GM23338 (cell line): ENCODE measurements around the gene PRDX6. TPM values are rescaled to one million over a fixed set of nuclear protein-coding genes. Genes with fewer than 3 reads are reported as not detected.

Experiments used
- ATAC-seq: fragments of 200-7000 bp; cut with Tn5 transposase; 3 replicates; pipeline ENCODE4 v1.9.1; 2020
- DNase-seq: peaks from one replicate; pipeline ENCODE4 v3.0.0-alpha.2; 2015; ENCODE audit warnings: low spot score
- H2AFZ ChIP-seq: fragments of 200-600 bp; sonication (generic); 2 replicates; pipeline ENCODE4 v1.8.0; 2016; ENCODE audit warnings: antibody characterized with exemption, mild to moderate bottlenecking, moderate library complexity
- H3F3A ChIP-seq: fragments of 200-600 bp; sonication (generic); replicated peaks from 2 replicates; pipeline ENCODE4 v1.8.0; 2017; ENCODE audit warnings: antibody characterized with exemption, mixed run types, low read depth
- H3K27ac ChIP-seq: fragments of 200-600 bp; sonication (generic); 2 replicates; pipeline ENCODE4 v1.6.1; 2016; ENCODE audit warnings: low read depth
- H3K27me3 ChIP-seq: fragments of 200-600 bp; sonication (generic); 2 replicates; pipeline ENCODE4 v1.8.0; 2016; ENCODE audit warnings: mild to moderate bottlenecking, mixed run types, moderate library complexity; ENCODE audit not compliant: insufficient read depth
- H3K36me3 ChIP-seq: fragments of 200-600 bp; sonication (generic); 2 replicates; pipeline ENCODE4 v1.8.0; 2016; ENCODE audit warnings: mild to moderate bottlenecking; ENCODE audit not compliant: insufficient read depth
- H3K4me1 ChIP-seq: fragments of 200-600 bp; sonication (generic); 2 replicates; pipeline ENCODE4 v1.8.0; 2016; ENCODE audit warnings: mild to moderate bottlenecking, moderate library complexity; ENCODE audit not compliant: insufficient read depth
- H3K4me2 ChIP-seq: fragments of 200-600 bp; sonication (generic); 2 replicates; pipeline ENCODE4 v1.7.1; 2017; ENCODE audit warnings: mixed run types
- H3K4me3 ChIP-seq: fragments of 200-600 bp; sonication (generic); 2 replicates; pipeline ENCODE4 v1.6.1; 2016; ENCODE audit warnings: mixed run types
- H3K79me2 ChIP-seq: fragments of 200-600 bp; sonication (generic); replicated peaks from 2 replicates; pipeline ENCODE4 v1.8.0; 2017; ENCODE audit warnings: mild to moderate bottlenecking; ENCODE audit not compliant: insufficient read depth
- H3K9me2 ChIP-seq: fragments of 200-600 bp; sonication (generic); 2 replicates; pipeline ENCODE4 v1.8.0; 2017; ENCODE audit not compliant: insufficient read depth
- H4K20me1 ChIP-seq: fragments of 200-600 bp; sonication (generic); replicated peaks from 2 replicates; pipeline ENCODE4 v1.8.0; 2017; ENCODE audit warnings: mild to moderate bottlenecking; ENCODE audit not compliant: insufficient read depth
- H3K27ac Mint-ChIP-seq: 2 replicates; pipeline ENCODE4 v1.8.0; 2020; ENCODE audit warnings: inconsistent platforms, mild to moderate bottlenecking, moderate library complexity, mixed read lengths
- H3K27me3 Mint-ChIP-seq: 3 replicates; pipeline ENCODE4 v1.8.0; 2022; ENCODE audit warnings: low read depth, mild to moderate bottlenecking, moderate library complexity, mixed read lengths, inconsistent platforms; ENCODE audit not compliant: insufficient read depth, poor library complexity
- H3K36me3 Mint-ChIP-seq: 3 replicates; pipeline ENCODE4 v1.8.0; 2021; ENCODE audit warnings: low read depth, mild to moderate bottlenecking, inconsistent platforms, moderate library complexity, mixed read lengths
- H3K4me1 Mint-ChIP-seq: 3 replicates; pipeline ENCODE4 v1.8.0; 2020; ENCODE audit warnings: mild to moderate bottlenecking, inconsistent platforms, mixed read lengths
- H3K4me3 Mint-ChIP-seq: 3 replicates; pipeline ENCODE4 v1.8.0; 2021; ENCODE audit warnings: moderate library complexity, mild to moderate bottlenecking, inconsistent platforms, mixed read lengths
- H3K9me3 Mint-ChIP-seq: 3 replicates; pipeline ENCODE4 v1.8.0; 2020; ENCODE audit warnings: moderate library complexity, mild to moderate bottlenecking, inconsistent platforms, mixed read lengths
- CREB1 ChIP-seq: fragments of 250-450 bp; sonication (Bioruptor Pico); IDR thresholded peaks from 2 replicates; pipeline ENCODE4 v1.5.0; 2020; ENCODE audit warnings: low read depth, mild to moderate bottlenecking, moderate library complexity
- CTCF ChIP-seq, 2 experiments: fragments of 200-600 bp in 1 of 2; sonication (generic) in 1 of 2; conservative IDR thresholded peaks; 2 replicates each; pipeline versions ENCODE4 v1.5.1 to v1.6.1; 2016 to 2017; ENCODE audit warnings: antibody characterized with exemption in 2 of 2, low read depth in 2 of 2, mild to moderate bottlenecking in 2 of 2, moderate library complexity in 1 of 2
- ETS1 ChIP-seq: IDR thresholded peaks from 2 replicates; pipeline ENCODE4 v1.6.1; 2016; ENCODE audit warnings: antibody characterized with exemption
- EZH2 ChIP-seq: fragments of 200-600 bp; sonication (generic); IDR thresholded peaks from one replicate; pipeline ENCODE4 v1.8.0; 2017; ENCODE audit warnings: antibody characterized with exemption, mild to moderate bottlenecking, low read depth; ENCODE audit not compliant: unreplicated experiment
- EZH2phosphoT487 ChIP-seq: fragments of 200-600 bp; sonication (generic); IDR thresholded peaks from one replicate; pipeline ENCODE4 v1.8.1; 2018; ENCODE audit warnings: antibody characterized with exemption; ENCODE audit not compliant: unreplicated experiment
- JUNB ChIP-seq: IDR thresholded peaks from one replicate; pipeline ENCODE4 v1.6.1; 2016; ENCODE audit warnings: antibody characterized with exemption; ENCODE audit not compliant: unreplicated experiment
- NANOG ChIP-seq: IDR thresholded peaks from 2 replicates; pipeline ENCODE4 v1.6.1; 2016; ENCODE audit warnings: antibody characterized with exemption, borderline replicate concordance
- POLR2AphosphoS5 ChIP-seq: IDR thresholded peaks from 2 replicates; pipeline ENCODE4 v1.6.1; 2016; ENCODE audit warnings: antibody characterized with exemption, low read depth
- REST ChIP-seq: IDR thresholded peaks from one replicate; pipeline ENCODE4 v1.6.1; 2018; ENCODE audit warnings: antibody characterized with exemption; ENCODE audit not compliant: unreplicated experiment
- STAT1 ChIP-seq: IDR thresholded peaks from one replicate; pipeline ENCODE4 v1.6.1; 2016; ENCODE audit warnings: antibody characterized with exemption; ENCODE audit not compliant: unreplicated experiment
- ZNF114 ChIP-seq: fragments of 250-450 bp; sonication (Bioruptor Pico); IDR thresholded peaks from 2 replicates; pipeline ENCODE4 v1.5.0; 2020; ENCODE audit warnings: mild to moderate bottlenecking, moderate library complexity
- ZNF331 ChIP-seq: fragments of 250-450 bp; sonication (Bioruptor Pico); IDR thresholded peaks from 2 replicates; pipeline ENCODE4 v1.5.0; 2020; ENCODE audit warnings: low read depth, mild to moderate bottlenecking, moderate library complexity
- polyA plus RNA-seq: library from polyadenylated mRNA; unstranded; fragments of >200 nt; fragmentation: Nextera tagmentation; extraction: Ambion mirVana; gene quantifications from 2 replicates; pipeline ENCODE4 v1.2.1, GENCODE V29; 2016
- total RNA-seq: library from RNA; depleted of rRNA; stranded (reverse); fragments of >200 nt; shearing (Covaris generic); gene quantifications from 2 replicates; pipeline ENCODE4 v1.2.3, GENCODE V29; 2014
- TF ChIP-seq, protein P1 (sequence below): fragments of 250-450 bp; sonication (Bioruptor Pico); IDR thresholded peaks from 2 replicates; pipeline ENCODE4 v1.5.0; 2020; ENCODE audit warnings: mild to moderate bottlenecking, moderate library complexity

PRDX6 gene
- total and polyA plus RNA-seq, 2 experiments from 2014 or later: 516 to 746 TPM

DNA sequence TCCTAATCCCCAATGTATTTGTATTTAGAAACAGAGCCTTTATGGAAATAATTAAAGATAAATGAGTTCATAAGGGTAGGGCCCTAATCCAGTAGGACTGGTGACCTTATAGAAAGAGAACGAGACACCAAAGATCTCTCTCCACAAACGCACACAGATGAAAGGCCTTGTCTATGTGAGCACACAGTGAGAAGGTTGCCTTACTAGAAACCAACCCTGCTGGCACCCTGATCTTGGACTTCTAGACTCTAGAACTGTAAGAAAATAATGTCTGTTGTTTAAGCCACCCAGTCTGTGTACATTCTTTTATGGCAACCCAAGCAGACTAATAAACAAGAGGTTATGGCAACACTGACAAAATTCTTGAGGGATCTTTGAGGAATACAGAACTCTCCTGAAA lies 44.8 kb upstream of the PRDX6 start:
- Histone ChIP-seq H3F3A (no peaks in the 10 kb centered on the region), H4K20me1 (no peaks in the 10 kb centered on the region), H2AFZ (no peak overlapping the region), H3K4me1 (peaks cover 24% of the 10 kb centered on the region), H3K79me2 (no peaks in the 10 kb centered on the region), H3K4me2 (no peak overlapping the region), H3K27me3 (no peaks in the 10 kb centered on the region), H3K36me3 (no peaks in the 10 kb centered on the region), H3K27ac (no peak overlapping the region), H3K9me2 (no peaks in the 10 kb centered on the region), H3K4me3 (no peak overlapping the region)
- H3K36me3 Mint-ChIP-seq: peaks cover 2% of the 10 kb centered on the region; the same call in 1 of the 3 replicates
- no peak for TF ChIP-seq ETS1
- TF ChIP-seq CTCF (conservative IDR thresholded peaks at IDR 0.05; ENCODE audit: low read depth in 2 of 2): no peak
- no peak for TF ChIP-seq EZH2phosphoT487
- no peak for TF ChIP-seq NANOG
- no peak for TF ChIP-seq ZNF114 (CRISPR knock-in tag)
- TF ChIP-seq EZH2: no peak
- TF ChIP-seq REST: no peak
- no peak for TF ChIP-seq CREB1
- no peak for TF ChIP-seq ZNF331
- TF ChIP-seq, protein P1, sequence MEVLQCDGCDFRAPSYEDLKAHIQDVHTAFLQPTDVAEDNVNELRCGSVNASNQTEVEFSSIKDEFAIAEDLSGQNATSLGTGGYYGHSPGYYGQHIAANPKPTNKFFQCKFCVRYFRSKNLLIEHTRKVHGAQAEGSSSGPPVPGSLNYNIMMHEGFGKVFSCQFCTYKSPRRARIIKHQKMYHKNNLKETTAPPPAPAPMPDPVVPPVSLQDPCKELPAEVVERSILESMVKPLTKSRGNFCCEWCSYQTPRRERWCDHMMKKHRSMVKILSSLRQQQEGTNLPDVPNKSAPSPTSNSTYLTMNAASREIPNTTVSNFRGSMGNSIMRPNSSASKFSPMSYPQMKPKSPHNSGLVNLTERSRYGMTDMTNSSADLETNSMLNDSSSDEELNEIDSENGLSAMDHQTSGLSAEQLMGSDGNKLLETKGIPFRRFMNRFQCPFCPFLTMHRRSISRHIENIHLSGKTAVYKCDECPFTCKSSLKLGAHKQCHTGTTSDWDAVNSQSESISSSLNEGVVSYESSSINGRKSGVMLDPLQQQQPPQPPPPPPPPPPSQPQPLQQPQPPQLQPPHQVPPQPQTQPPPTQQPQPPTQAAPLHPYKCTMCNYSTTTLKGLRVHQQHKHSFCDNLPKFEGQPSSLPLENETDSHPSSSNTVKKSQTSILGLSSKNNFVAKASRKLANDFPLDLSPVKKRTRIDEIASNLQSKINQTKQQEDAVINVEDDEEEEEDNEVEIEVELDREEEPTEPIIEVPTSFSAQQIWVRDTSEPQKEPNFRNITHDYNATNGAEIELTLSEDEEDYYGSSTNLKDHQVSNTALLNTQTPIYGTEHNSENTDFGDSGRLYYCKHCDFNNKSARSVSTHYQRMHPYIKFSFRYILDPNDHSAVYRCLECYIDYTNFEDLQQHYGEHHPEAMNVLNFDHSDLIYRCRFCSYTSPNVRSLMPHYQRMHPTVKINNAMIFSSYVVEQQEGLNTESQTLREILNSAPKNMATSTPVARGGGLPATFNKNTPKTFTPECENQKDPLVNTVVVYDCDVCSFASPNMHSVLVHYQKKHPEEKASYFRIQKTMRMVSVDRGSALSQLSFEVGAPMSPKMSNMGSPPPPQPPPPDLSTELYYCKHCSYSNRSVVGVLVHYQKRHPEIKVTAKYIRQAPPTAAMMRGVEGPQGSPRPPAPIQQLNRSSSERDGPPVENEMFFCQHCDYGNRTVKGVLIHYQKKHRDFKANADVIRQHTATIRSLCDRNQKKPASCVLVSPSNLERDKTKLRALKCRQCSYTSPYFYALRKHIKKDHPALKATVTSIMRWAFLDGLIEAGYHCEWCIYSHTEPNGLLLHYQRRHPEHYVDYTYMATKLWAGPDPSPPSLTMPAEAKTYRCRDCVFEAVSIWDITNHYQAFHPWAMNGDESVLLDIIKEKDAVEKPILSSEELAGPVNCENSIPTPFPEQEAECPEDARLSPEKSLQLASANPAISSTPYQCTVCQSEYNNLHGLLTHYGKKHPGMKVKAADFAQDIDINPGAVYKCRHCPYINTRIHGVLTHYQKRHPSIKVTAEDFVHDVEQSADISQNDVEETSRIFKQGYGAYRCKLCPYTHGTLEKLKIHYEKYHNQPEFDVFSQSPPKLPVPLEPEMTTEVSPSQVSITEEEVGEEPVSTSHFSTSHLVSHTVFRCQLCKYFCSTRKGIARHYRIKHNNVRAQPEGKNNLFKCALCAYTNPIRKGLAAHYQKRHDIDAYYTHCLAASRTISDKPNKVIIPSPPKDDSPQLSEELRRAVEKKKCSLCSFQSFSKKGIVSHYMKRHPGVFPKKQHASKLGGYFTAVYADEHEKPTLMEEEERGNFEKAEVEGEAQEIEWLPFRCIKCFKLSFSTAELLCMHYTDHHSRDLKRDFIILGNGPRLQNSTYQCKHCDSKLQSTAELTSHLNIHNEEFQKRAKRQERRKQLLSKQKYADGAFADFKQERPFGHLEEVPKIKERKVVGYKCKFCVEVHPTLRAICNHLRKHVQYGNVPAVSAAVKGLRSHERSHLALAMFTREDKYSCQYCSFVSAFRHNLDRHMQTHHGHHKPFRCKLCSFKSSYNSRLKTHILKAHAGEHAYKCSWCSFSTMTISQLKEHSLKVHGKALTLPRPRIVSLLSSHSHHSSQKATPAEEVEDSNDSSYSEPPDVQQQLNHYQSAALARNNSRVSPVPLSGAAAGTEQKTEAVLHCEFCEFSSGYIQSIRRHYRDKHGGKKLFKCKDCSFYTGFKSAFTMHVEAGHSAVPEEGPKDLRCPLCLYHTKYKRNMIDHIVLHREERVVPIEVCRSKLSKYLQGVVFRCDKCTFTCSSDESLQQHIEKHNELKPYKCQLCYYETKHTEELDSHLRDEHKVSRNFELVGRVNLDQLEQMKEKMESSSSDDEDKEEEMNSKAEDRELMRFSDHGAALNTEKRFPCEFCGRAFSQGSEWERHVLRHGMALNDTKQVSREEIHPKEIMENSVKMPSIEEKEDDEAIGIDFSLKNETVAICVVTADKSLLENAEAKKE (CRISPR knock-in tag): no peak
- no peak for TF ChIP-seq JUNB
- TF ChIP-seq POLR2AphosphoS5: no peak
- TF ChIP-seq STAT1: no peak
- DNase-seq (no peak), ATAC-seq (no peak)
- no peak overlapping the region for H3K4me3 Mint-ChIP-seq
- H3K9me3 Mint-ChIP-seq: no peaks in the 10 kb centered on the region
- no peak overlapping the region for H3K27ac Mint-ChIP-seq
- H3K27me3 Mint-ChIP-seq: no peaks in the 10 kb centered on the region
- peaks cover 30% of the 10 kb centered on the region for H3K4me1 Mint-ChIP-seq
